A673 (cell line): ENCODE data around the gene MRPL14. TPM values are rescaled to one million over a fixed set of nuclear protein-coding genes. Genes with fewer than 3 reads are reported as not detected.

Source experiments
- BruUV-seq: library from RNA; stranded (reverse); fragments of 400-500 nt; replicated peaks from 2 replicates; lab custom pipeline; 2021; lab: Mats Ljungman, UMichigan
- CTCF ChIA-PET: fragments of 300-600 bp; sonication (Branson Sonifier 250); formaldehyde crosslinking; loops from one replicate; lab custom pipeline; 2022; ENCODE audit warnings: antibody characterized with exemption; lab: Charles Lee
- POLR2A ChIA-PET: fragments of 300-600 bp; sonication (Branson Sonifier 250); formaldehyde crosslinking; loops from one replicate; lab custom pipeline; 2022; ENCODE audit warnings: antibody characterized with exemption; ENCODE audit not compliant: low non-redundant PET; lab: Charles Lee
- DNase-seq: peaks from one replicate; pipeline ENCODE4 v3.0.0-alpha.2; 2015; ENCODE audit warnings: low spot score
- H3K27ac ChIP-seq: fragments of 200-600 bp; sonication (generic); 2 replicates; pipeline ENCODE4 v1.5.1; 2016; ENCODE audit warnings: mixed run types, low read depth, mild to moderate bottlenecking, mixed read lengths, antibody characterized with exemption, low read length; ENCODE audit not compliant: poor library complexity, severe bottlenecking
- H3K27me3 ChIP-seq: fragments of 200-600 bp; sonication (generic); replicated peaks from 2 replicates; pipeline ENCODE4 v1.6.1; 2017; ENCODE audit warnings: mixed run types, low read depth, mild to moderate bottlenecking, mixed read lengths, antibody characterized with exemption, low read length; ENCODE audit not compliant: insufficient read depth, poor library complexity
- H3K36me3 ChIP-seq: fragments of 200-600 bp; sonication (generic); 2 replicates; pipeline ENCODE4 v1.6.1; 2016; ENCODE audit warnings: mixed run types, mild to moderate bottlenecking, mixed read lengths, antibody characterized with exemption, low read length; ENCODE audit not compliant: insufficient read depth, poor library complexity, severe bottlenecking
- H3K4me1 ChIP-seq: fragments of 200-600 bp; sonication (generic); 2 replicates; pipeline ENCODE4 v1.6.1; 2017; ENCODE audit warnings: mixed run types, mild to moderate bottlenecking, mixed read lengths, antibody characterized with exemption, low read length; ENCODE audit not compliant: insufficient read depth, poor library complexity, severe bottlenecking
- H3K4me3 ChIP-seq: fragments of 200-600 bp; sonication (generic); 2 replicates; pipeline ENCODE4 v1.5.1; 2016; ENCODE audit warnings: low read depth, mixed run types, mild to moderate bottlenecking, mixed read lengths, low read length; ENCODE audit not compliant: poor library complexity, severe bottlenecking
- H3K9me3 ChIP-seq: fragments of 200-600 bp; sonication (generic); 2 replicates; pipeline ENCODE4 v1.6.1; 2016; ENCODE audit warnings: mixed run types, low read depth, mild to moderate bottlenecking, mixed read lengths, antibody characterized with exemption, low read length; ENCODE audit not compliant: poor library complexity, severe bottlenecking
- EZH2 ChIP-seq: fragments of 200-600 bp; sonication (generic); IDR thresholded peaks from 2 replicates; pipeline ENCODE4 v1.6.1; 2017; ENCODE audit warnings: borderline replicate concordance, low read depth, mild to moderate bottlenecking, mixed read lengths, antibody characterized with exemption, low read length; ENCODE audit not compliant: poor library complexity, severe bottlenecking
- intact Hi-C: fragments of 100-400 bp; cut with micrococcal nuclease; formaldehyde crosslinking; loops from one replicate; pipeline ENCODE4 v1.10.0; 2022; ENCODE audit not compliant: unreplicated experiment
- total RNA-seq: library from RNA; stranded (reverse); gene quantifications from 2 replicates; pipeline ENCODE4 v1.2.3, GENCODE V29; 2021
- TF ChIP-seq, protein P1 (sequence below): fragments of 300-800, 200-600 bp; sonication (generic); conservative IDR thresholded peaks from 2 replicates; pipeline ENCODE4 v1.5.1; 2017; ENCODE audit warnings: low read depth, mild to moderate bottlenecking, antibody characterized with exemption, low read length, moderate library complexity, mixed read lengths

The MRPL14 gene
- total RNA-seq, 1 experiment from 2014 or later: 78.8 TPM

DNA sequence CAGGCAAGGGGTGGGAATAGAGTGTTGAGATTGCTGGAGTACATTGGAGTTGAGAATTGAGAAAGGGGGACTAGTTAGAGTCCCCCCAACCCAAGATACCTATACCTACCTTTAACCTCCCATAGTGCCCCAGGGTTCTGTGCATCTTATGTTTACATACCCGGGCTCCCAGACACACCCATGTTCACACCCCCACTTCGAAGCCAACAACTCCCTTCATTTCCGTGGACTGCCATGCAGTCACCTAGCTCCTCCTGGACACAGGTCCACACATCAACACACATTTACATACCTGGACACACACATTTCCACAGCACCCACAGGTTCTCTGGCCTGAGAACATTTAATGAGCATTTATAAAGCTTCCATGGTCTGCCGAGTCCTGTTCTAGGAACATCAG is 5.2 kb upstream of the MRPL14 start:
- ChIA-PET CTCF (no interaction called here), POLR2A (no interaction called here)
- no TSS peak for BruUV-seq
- Histone ChIP-seq H3K4me3 (no peak overlapping the region), H3K27me3 (no peaks in the 10 kb centered on the region), H3K36me3 (no peaks in the 10 kb centered on the region), H3K27ac (peak overlapping the region; percentile 22), H3K9me3 (no peaks in the 10 kb centered on the region), H3K4me1 (peaks cover 40% of the 10 kb centered on the region)
- TF ChIP-seq, protein P1, sequence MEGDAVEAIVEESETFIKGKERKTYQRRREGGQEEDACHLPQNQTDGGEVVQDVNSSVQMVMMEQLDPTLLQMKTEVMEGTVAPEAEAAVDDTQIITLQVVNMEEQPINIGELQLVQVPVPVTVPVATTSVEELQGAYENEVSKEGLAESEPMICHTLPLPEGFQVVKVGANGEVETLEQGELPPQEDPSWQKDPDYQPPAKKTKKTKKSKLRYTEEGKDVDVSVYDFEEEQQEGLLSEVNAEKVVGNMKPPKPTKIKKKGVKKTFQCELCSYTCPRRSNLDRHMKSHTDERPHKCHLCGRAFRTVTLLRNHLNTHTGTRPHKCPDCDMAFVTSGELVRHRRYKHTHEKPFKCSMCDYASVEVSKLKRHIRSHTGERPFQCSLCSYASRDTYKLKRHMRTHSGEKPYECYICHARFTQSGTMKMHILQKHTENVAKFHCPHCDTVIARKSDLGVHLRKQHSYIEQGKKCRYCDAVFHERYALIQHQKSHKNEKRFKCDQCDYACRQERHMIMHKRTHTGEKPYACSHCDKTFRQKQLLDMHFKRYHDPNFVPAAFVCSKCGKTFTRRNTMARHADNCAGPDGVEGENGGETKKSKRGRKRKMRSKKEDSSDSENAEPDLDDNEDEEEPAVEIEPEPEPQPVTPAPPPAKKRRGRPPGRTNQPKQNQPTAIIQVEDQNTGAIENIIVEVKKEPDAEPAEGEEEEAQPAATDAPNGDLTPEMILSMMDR: no peak
- TF ChIP-seq EZH2: no peak
- no peak for DNase-seq
- intact Hi-C loops: no loop called here

GRCh38 chr6:44131892-44132291 is 4.6 kb upstream of the MRPL14 start:
- no peak for DNase-seq
- H3K4me1 ChIP-seq: peaks cover 40% of the 10 kb centered on the region
- H3K27ac ChIP-seq: no peak overlapping the region
- CTCF ChIA-PET: no interaction called here
- POLR2A ChIA-PET: interaction anchor here (0.6 kb wide), 1 partner anchor 342 kb away, joined by 4 read pairs; no protein-coding TSS in a partner anchor
- TF ChIP-seq, protein P1: no peak
- TF ChIP-seq EZH2: no peak
- H3K27me3 ChIP-seq: no peaks in the 10 kb centered on the region
- BruUV-seq: no TSS peak
- intact Hi-C loops: no loop called here
- no peaks in the 10 kb centered on the region for H3K9me3 ChIP-seq
- no peaks in the 10 kb centered on the region for H3K36me3 ChIP-seq
- H3K4me3 ChIP-seq: no peak overlapping the region

DNA sequence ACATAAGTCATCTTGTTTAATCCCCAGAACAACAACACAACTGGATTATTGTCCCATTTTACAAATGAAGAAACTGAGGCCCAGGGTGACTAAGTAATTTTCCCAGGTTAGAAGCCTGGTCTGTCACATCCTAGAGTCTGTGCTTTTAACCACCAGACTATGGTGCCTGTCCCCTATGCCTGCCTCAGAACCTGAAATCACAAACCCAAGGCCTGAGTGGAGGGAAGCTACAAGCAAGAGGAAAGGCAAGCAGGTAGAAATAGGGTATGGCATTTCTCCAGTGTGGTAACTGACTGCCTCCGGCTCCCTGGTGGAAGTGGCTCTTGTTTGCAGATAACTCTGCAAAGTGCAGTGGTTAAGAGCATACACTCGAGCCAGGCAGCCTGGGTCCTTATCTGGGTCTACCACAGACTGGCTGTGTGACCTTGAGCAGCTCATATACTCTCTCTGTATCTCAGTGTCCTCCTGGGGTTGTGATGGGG is 2.6 kb upstream of the MRPL14 start:
- no peak for DNase-seq
- no peak overlapping the region for H3K27ac ChIP-seq
- peaks cover 34% of the 10 kb centered on the region for H3K4me1 ChIP-seq
- intact Hi-C loops: no loop called here
- no peak overlapping the region for H3K4me3 ChIP-seq
- no peaks in the 10 kb centered on the region for H3K36me3 ChIP-seq
- H3K27me3 ChIP-seq: no peaks in the 10 kb centered on the region
- ChIA-PET POLR2A (no interaction called here), CTCF (no interaction called here)
- no peaks in the 10 kb centered on the region for H3K9me3 ChIP-seq
- no peak for TF ChIP-seq EZH2
- TF ChIP-seq, protein P1: no peak
- no TSS peak for BruUV-seq
